ENCODE data around the gene RPS6KB1. TPM values are rescaled to one million over a fixed set of nuclear protein-coding genes. Genes with fewer than 3 reads are reported as not detected.

The RPS6KB1 gene
- total RNA-seq = 10 to 100 TPM; 14.3 to 21.8 TPM

- H3K27me3 ChIP-seq = no peaks in the 10 kb centered on the region
- H3K27ac ChIP-seq = peak within 1 kb of the TSS; percentile 87 to 96
- H3K4me3 ChIP-seq = peak within 1 kb of the TSS; percentile 87 to 100
- peaks cover 0 to 20% of the 10 kb centered on the region in 2 donors for H3K4me1 ChIP-seq
- H3K9me3 ChIP-seq = no peaks in the 10 kb centered on the region
- DNase-seq (ENCODE audit: low spot score) = peak; percentile 96
- TF ChIP-seq CTCF (IDR thresholded peaks at IDR 0.05) = no peak
- peaks cover 8% of the 10 kb centered on the region for H3K36me3 ChIP-seq
These were observed at the start of gene RPS6KB1, which contains the start of gene TUBD1 for GRCh38 chr17:59892924-59893675. Gene RPS6KB1 (plus strand): TSS chr17:59893121. CDS start chr17:59893185, 64 bp downstream. Gene TUBD1 (minus strand): TSS chr17:59892943. CDS start chr17:59891002, 1,941 bp downstream.

GRCh38 chr17:59844884-59845594 lies 47.9 kb upstream of the RPS6KB1 start:
- H3K27ac ChIP-seq = peak overlapping the region; percentile 72 to 83

DNA sequence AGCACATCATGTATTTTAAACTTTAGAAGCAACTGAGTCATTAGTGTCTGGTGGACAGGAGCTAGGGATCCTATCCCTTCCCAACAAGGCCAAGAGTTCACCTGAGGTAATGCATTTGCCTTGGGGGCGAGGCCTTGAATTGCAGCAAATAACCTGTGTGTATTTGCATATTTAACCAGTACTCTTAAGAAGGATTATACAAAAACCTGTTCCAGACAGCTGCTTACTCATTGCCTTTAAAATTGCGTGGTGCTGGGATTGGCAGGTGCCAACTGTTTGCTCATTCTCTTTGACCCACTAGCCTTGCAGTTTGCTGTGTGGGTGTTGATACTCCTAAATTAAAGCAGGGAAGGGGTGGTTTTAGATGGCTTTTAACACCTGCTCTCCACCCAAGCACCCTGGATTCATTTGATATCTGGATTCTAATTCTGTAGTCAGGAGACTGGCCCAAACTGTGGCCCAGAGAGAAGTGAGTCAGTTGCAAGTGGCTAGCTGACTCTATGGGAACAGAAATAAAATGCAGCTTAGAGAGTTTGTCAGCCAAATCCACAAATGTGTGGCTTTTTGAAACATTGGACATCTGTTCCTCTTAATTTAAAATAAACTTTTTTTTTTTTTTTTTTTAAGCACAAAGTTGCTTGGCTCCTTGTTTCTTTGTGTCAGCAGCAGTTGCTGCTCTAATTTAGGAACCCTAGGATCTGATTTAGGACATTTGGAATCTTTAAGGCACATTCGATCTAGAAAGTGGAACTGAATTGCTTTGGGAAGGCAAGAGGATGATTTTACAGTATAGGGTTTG lies 47.1 kb upstream of the RPS6KB1 start:
- TF ChIP-seq CTCF (IDR thresholded peaks at IDR 0.05) = no peak
- no peaks in the 10 kb centered on the region for H3K9me3 ChIP-seq
- H3K4me3 ChIP-seq = no peak overlapping the region
- no peaks in the 10 kb centered on the region for H3K27me3 ChIP-seq
- H3K27ac ChIP-seq = peak overlapping the region; percentile 72 to 83
- DNase-seq (ENCODE audit: low spot score) = no peak
- H3K4me1 ChIP-seq = peaks cover 0 to 31% of the 10 kb centered on the region in 2 donors
- peaks cover 18% of the 10 kb centered on the region for H3K36me3 ChIP-seq

More at GRCh38 chr17:59844884-59845594, 47.9 kb upstream of the RPS6KB1 start:
- H3K36me3 ChIP-seq = peaks cover 25% of the 10 kb centered on the region
- peaks cover 0 to 38% of the 10 kb centered on the region in 2 donors for H3K4me1 ChIP-seq
- no peak for DNase-seq (ENCODE audit: low spot score)
- TF ChIP-seq CTCF (IDR thresholded peaks at IDR 0.05) = no peak
- H3K4me3 ChIP-seq = no peak overlapping the region
- H3K9me3 ChIP-seq = no peaks in the 10 kb centered on the region
- no peaks in the 10 kb centered on the region for H3K27me3 ChIP-seq

DNA sequence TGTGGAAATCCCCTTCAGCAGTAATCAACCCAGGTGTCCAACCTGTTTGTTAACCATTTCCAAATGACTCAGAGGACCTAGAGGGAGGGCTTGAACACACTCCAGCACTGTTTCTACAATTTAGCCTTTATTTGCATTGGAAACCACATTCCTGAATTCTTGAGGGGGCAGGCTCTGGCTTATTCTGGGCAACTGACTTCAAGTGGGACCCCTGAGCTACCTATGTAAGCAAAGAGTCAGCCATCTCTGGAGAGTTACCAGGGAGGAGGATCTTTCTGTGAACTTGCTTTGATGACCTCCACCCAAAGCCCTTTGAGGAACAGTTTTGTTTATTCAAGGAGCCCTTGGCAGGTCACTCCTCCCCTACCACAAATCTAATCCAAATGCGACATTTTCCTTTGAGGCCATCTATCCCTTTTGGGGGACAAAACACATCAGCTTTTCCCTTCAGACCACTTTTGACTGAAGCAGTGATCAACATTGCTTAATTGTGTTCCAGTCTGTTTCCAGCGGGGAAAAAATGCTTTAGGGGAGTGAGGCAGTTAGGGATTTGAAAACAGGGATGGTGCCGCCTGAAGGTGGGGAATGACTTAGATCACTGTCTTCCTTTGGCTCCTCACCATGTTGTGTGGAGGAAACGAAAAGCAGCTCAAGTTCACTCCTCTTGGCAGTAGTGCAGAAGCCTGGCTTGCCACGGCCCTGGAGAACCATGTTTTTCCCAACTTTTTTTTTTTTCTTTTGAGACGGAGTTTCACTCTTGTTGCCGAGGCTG lies 46.3 kb upstream of the RPS6KB1 start:
- Histone ChIP-seq H3K9me3 (no peaks in the 10 kb centered on the region), H3K4me3 (peak overlapping the region in 1 of 2 donors; percentile 13), H3K36me3 (peaks cover 10% of the 10 kb centered on the region), H3K27me3 (no peaks in the 10 kb centered on the region), H3K4me1 (peaks cover 0 to 33% of the 10 kb centered on the region in 2 donors), H3K27ac (peak overlapping the region; percentile 72 to 83)
- DNase-seq (ENCODE audit: low spot score) = no peak
- no peak for TF ChIP-seq CTCF (IDR thresholded peaks at IDR 0.05)

DNA sequence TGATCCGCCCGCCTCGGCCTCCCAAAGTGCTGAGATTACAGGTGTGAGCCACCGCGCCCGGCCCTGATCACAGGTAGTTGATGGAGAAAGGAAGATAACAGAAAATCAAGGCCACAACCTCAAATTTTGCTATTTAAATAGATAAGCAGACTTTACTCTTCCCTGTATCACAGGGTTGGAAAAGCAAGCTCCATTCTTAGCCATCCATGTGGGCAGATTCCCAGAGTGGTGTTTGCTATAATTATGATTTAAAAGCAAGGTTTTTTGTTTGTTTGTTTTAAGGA lies 44.6 kb upstream of the RPS6KB1 start:
- Histone ChIP-seq H3K27me3 (no peaks in the 10 kb centered on the region), H3K4me3 (no peak overlapping the region), H3K36me3 (no peaks in the 10 kb centered on the region), H3K9me3 (no peaks in the 10 kb centered on the region), H3K27ac (no peak overlapping the region), H3K4me1 (peaks cover 0 to 38% of the 10 kb centered on the region in 2 donors)
- TF ChIP-seq CTCF (IDR thresholded peaks at IDR 0.05) = no peak
- DNase-seq (ENCODE audit: low spot score) = no peak
